ENCODE data around the gene RAB22A. TPM values are rescaled to one million over a fixed set of nuclear protein-coding genes. Genes with fewer than 3 reads are reported as not detected.
A peak's percentile ranks its signal among the peaks of the same experiment; 100 is the strongest.

Gene RAB22A
- total and polyA plus RNA-seq, 2 of the 4 experiments (the other 2 are of a cell fraction), result 8.2 to 8.4 TPM

DNA sequence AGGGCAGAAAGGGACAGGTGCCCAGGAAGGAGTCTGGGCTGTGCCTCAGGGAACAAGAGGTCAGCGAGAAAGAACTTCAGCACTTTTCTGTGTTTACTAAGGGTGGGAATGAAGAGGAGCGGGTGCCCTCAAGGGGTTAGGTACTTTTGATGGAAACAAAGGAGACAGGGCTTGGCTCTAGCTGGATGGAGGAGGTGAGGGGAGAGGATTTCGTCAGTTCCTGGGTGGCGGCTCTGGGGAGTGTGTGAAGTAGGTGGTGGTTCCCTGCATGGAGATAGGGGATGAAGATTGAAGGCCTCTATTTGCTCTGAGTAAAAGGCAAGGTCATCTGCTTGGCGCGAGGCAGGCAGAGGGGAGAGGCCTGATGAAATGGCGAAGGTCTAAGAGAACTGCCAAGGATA lies 41.1 kb upstream of the RAB22A start:
- Histone ChIP-seq H3K9me3 (ENCODE audit: control insufficient read depth, insufficient read depth, low read length) (no peaks in the 10 kb centered on the region), H3K4me3 (ENCODE audit: insufficient read depth, low read depth, low read length) (no peak overlapping the region), H4K91ac (ENCODE audit: insufficient read depth, low read depth, low read length) (no peak overlapping the region), H2AFZ (replicated peaks; ENCODE audit: low read length, poor library complexity) (no peak overlapping the region), H4K20me1 (ENCODE audit: insufficient read depth, low read length) (peaks cover 5% of the 10 kb centered on the region), H2BK120ac (ENCODE audit: low read depth, low read length) (no peak overlapping the region), H3K14ac (replicated peaks; ENCODE audit: low read depth, low read length) (no peak overlapping the region), H3K4me1 (ENCODE audit: control insufficient read depth, insufficient read depth, low read length) (peaks cover 9% of the 10 kb centered on the region), H4K5ac (ENCODE audit: low read depth, low read length) (no peak overlapping the region), H3K4ac (ENCODE audit: low read depth, low read length) (no peak overlapping the region), H4K8ac (ENCODE audit: low read depth in 2 of 2, low read length in 2 of 2) (no peak overlapping the region), H3K9ac (ENCODE audit: low read depth, low read length) (no peak overlapping the region), H2BK5ac (ENCODE audit: low read depth, low read length, poor library complexity, severe bottlenecking) (no peak overlapping the region), H3K9me1 (ENCODE audit: insufficient read depth, low read length) (peaks cover 32% of the 10 kb centered on the region), H3K27ac (ENCODE audit: insufficient read depth, low read length) (no peak overlapping the region), H3K56ac (ENCODE audit: extremely low read depth, insufficient read depth, low read length) (no peak overlapping the region), H2BK15ac (ENCODE audit: low read depth, low read length) (no peak overlapping the region), H2AK9ac (replicated peaks; ENCODE audit: low read depth, low read length, poor library complexity) (no peak overlapping the region), H3K18ac (ENCODE audit: low read depth, low read length) (no peak overlapping the region), H3K23ac (ENCODE audit: low read depth, low read length) (no peak overlapping the region), H3K27me3 (ENCODE audit: control insufficient read depth, insufficient read depth, low read length) (no peaks in the 10 kb centered on the region), H3K4me2 (ENCODE audit: low read depth, low read length) (no peak overlapping the region), H3K79me1 (ENCODE audit: low read depth in 1 of 2, low read length in 2 of 2) (peaks cover 2 to 51% of the 10 kb centered on the region in 2 experiments; a peak in 3 of 4 replicates), H2BK20ac (ENCODE audit: low read depth, low read length) (no peak overlapping the region), H3K36me3 (ENCODE audit: control insufficient read depth, insufficient read depth, low read length) (peaks cover 33% of the 10 kb centered on the region), H2AK5ac (ENCODE audit: low read depth, low read length) (peak overlapping the region; percentile 29; the same call in 1 of the 2 replicates)
- TF ChIP-seq FOS (IDR thresholded peaks at IDR 0.05; ENCODE audit: low read depth, low read length), result no peak
- TF ChIP-seq, protein P1, sequence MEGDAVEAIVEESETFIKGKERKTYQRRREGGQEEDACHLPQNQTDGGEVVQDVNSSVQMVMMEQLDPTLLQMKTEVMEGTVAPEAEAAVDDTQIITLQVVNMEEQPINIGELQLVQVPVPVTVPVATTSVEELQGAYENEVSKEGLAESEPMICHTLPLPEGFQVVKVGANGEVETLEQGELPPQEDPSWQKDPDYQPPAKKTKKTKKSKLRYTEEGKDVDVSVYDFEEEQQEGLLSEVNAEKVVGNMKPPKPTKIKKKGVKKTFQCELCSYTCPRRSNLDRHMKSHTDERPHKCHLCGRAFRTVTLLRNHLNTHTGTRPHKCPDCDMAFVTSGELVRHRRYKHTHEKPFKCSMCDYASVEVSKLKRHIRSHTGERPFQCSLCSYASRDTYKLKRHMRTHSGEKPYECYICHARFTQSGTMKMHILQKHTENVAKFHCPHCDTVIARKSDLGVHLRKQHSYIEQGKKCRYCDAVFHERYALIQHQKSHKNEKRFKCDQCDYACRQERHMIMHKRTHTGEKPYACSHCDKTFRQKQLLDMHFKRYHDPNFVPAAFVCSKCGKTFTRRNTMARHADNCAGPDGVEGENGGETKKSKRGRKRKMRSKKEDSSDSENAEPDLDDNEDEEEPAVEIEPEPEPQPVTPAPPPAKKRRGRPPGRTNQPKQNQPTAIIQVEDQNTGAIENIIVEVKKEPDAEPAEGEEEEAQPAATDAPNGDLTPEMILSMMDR (conservative IDR thresholded peaks at IDR 0.05; ENCODE audit: low read depth, low read length), result no peak
- BruUV-seq (replicated peaks), result no TSS peak
- ChIA-PET CTCF (no interaction called here), POLR2A (ENCODE audit: unreplicated experiment) (no interaction called here)
- dilution Hi-C loops (cut with HindIII; ENCODE audit: low sequenced_read_pairs, unreplicated experiment) (no loop called here), intact Hi-C loops (cut with micrococcal nuclease) (no loop called here), in situ Hi-C loops (cut with MboI; ENCODE audit: low sequenced_read_pairs) (no loop called here)
- DNase-seq (no peak), ATAC-seq (ENCODE audit: low read depth) (no peak)
- WGBS, 2 experiments (ENCODE audit: extremely low coverage in 2 of 2, insufficient read length in 1 of 2), result 98% methylated on average over 6 of the region's 7 CpGs; no CpG with 5 or more reads in 1 of the 2 experiments

Measured in IMR-90 (cell line).